Measurements from ENCODE around the gene SEPSECS. TPM values are rescaled to one million over a fixed set of nuclear protein-coding genes. Genes with fewer than 3 reads are reported as not detected.

Gene SEPSECS
- total RNA-seq, 1 donor from 2014 or later = 8.7 TPM

GRCh38 chr4:25174674-25175073, 14.4 kb upstream of the SEPSECS start:
- no peaks in the 10 kb centered on the region for H3K4me1 Mint-ChIP-seq (ENCODE audit: unreplicated experiment)
- no peak overlapping the region for H3K4me3 Mint-ChIP-seq
- DNase-seq (ENCODE audit: extremely low spot score, unreplicated experiment) = no peak
- no peak for TF ChIP-seq CTCF (conservative IDR thresholded peaks at IDR 0.05)
- no peak overlapping the region for H3K27ac Mint-ChIP-seq
- H3K27me3 Mint-ChIP-seq = no peaks in the 10 kb centered on the region
- H3K36me3 Mint-ChIP-seq = no peaks in the 10 kb centered on the region
- H3K9me3 Mint-ChIP-seq = no peaks in the 10 kb centered on the region

- Mint-ChIP-seq H3K27ac (no peak overlapping the region), H3K27me3 (no peaks in the 10 kb centered on the region), H3K4me1 (ENCODE audit: unreplicated experiment) (no peaks in the 10 kb centered on the region), H3K36me3 (peaks cover 2% of the 10 kb centered on the region), H3K9me3 (no peaks in the 10 kb centered on the region), H3K4me3 (no peak overlapping the region)
- no peak for DNase-seq (ENCODE audit: extremely low spot score, unreplicated experiment)
- no peak for TF ChIP-seq CTCF (conservative IDR thresholded peaks at IDR 0.05)
These were observed 13.0 kb upstream of the SEPSECS start for GRCh38 chr4:25172961-25173915.

GRCh38 chr4:25171201-25171865, 11.1 kb upstream of the SEPSECS start:
- no peaks in the 10 kb centered on the region for H3K9me3 Mint-ChIP-seq
- TF ChIP-seq CTCF (conservative IDR thresholded peaks at IDR 0.05) = no peak
- H3K4me1 Mint-ChIP-seq (ENCODE audit: unreplicated experiment) = no peaks in the 10 kb centered on the region
- no peak for DNase-seq (ENCODE audit: extremely low spot score, unreplicated experiment)
- no peak overlapping the region for H3K4me3 Mint-ChIP-seq
- no peaks in the 10 kb centered on the region for H3K27me3 Mint-ChIP-seq
- no peak overlapping the region for H3K27ac Mint-ChIP-seq
- H3K36me3 Mint-ChIP-seq = peaks cover 11% of the 10 kb centered on the region

GRCh38 chr4:25169446-25169845, 9.2 kb upstream of the SEPSECS start:
- no peak for TF ChIP-seq CTCF (conservative IDR thresholded peaks at IDR 0.05)
- Mint-ChIP-seq H3K36me3 (peaks cover 16% of the 10 kb centered on the region), H3K27me3 (no peaks in the 10 kb centered on the region), H3K27ac (no peak overlapping the region), H3K4me3 (no peak overlapping the region), H3K9me3 (no peaks in the 10 kb centered on the region), H3K4me1 (ENCODE audit: unreplicated experiment) (no peaks in the 10 kb centered on the region)
- no peak for DNase-seq (ENCODE audit: extremely low spot score, unreplicated experiment)

- no peak for TF ChIP-seq CTCF (conservative IDR thresholded peaks at IDR 0.05)
- H3K27ac Mint-ChIP-seq = no peak overlapping the region
- H3K4me1 Mint-ChIP-seq (ENCODE audit: unreplicated experiment) = peaks cover 12% of the 10 kb centered on the region
- DNase-seq (ENCODE audit: extremely low spot score, unreplicated experiment) = no peak
- H3K9me3 Mint-ChIP-seq = no peaks in the 10 kb centered on the region
- peaks cover 16% of the 10 kb centered on the region for H3K36me3 Mint-ChIP-seq
- H3K4me3 Mint-ChIP-seq = no peak overlapping the region
- no peaks in the 10 kb centered on the region for H3K27me3 Mint-ChIP-seq
These were observed 5.7 kb upstream of the SEPSECS start for GRCh38 chr4:25165916-25166315.
